Transverse colon (tissue), 4 donors: ENCODE measurements around the gene CAMTA1. TPM values are rescaled to one million over a fixed set of nuclear protein-coding genes. Genes with fewer than 3 reads are reported as not detected.
"Not testable (repeated sequence)": the region's sequence is repeated elsewhere in the genome, so short reads cannot be mapped to it uniquely, and the experiment has no call there.

Source experiments
- DNase-seq: peaks from one replicate; pipeline ENCODE4 v3.0.0-alpha.2; 2019
- H3K27ac ChIP-seq, 4 donors: fragments of 200-600 bp; sonication (generic); 2 replicates each; pipeline ENCODE4 v1.5.1; 2016 to 2018; ENCODE audit warnings: inconsistent platforms in 4 of 4
- H3K27me3 ChIP-seq: fragments of 200-600 bp; sonication (generic); 2 replicates; pipeline ENCODE4 v1.5.1; 2017; ENCODE audit warnings: inconsistent platforms
- H3K36me3 ChIP-seq, 4 donors: fragments of 200-600 bp; sonication (generic); 2 replicates each; pipeline ENCODE4 v1.5.1; 2017 to 2019; ENCODE audit warnings: inconsistent platforms in 4 of 4
- H3K4me1 ChIP-seq, 4 donors: fragments of 200-600 bp; sonication (generic); 2 replicates each; pipeline ENCODE4 v1.5.1; 2017 to 2020; ENCODE audit warnings: inconsistent platforms in 4 of 4
- H3K4me3 ChIP-seq, 4 donors: fragments of 200-600 bp; sonication (generic); 1 replicate in 1 of 4; 2 replicates in 3 of 4; pipeline versions ENCODE4 v1.5.1 to v1.6.1; 2017 to 2019; ENCODE audit warnings: inconsistent platforms in 4 of 4
- H3K9me3 ChIP-seq, 2 donors: fragments of 200-600 bp; sonication (generic); 2 replicates each; pipeline ENCODE4 v1.5.1; 2017 to 2019; ENCODE audit warnings: inconsistent platforms in 2 of 2
- CTCF ChIP-seq, 5 experiments: fragments of 200-600 bp in 3 of 5; fragments of 450-650 bp in 2 of 5; sonication (generic) in 3 of 5; IDR thresholded peaks; 1 replicate in 2 of 5; 2 replicates in 3 of 5; pipeline ENCODE4 v1.5.1; 2016 to 2017; ENCODE audit warnings: antibody characterized with exemption in 5 of 5, inconsistent platforms in 3 of 5, mild to moderate bottlenecking in 2 of 5, moderate library complexity in 1 of 5
- EP300 ChIP-seq: sonication (generic); formaldehyde crosslinking; IDR thresholded peaks from one replicate; pipeline ENCODE4 v1.6.1; 2017; ENCODE audit warnings: antibody characterized with exemption, low read depth
- POLR2A ChIP-seq: fragments of 450-650 bp; IDR thresholded peaks from one replicate; pipeline ENCODE4 v1.6.1; 2016; ENCODE audit warnings: antibody characterized with exemption, mild to moderate bottlenecking, moderate library complexity
- POLR2AphosphoS5 ChIP-seq, 3 donors: sonication (generic); formaldehyde crosslinking; IDR thresholded peaks; one replicate each; pipeline ENCODE4 v1.6.1; 2016; ENCODE audit warnings: antibody characterized with exemption in 3 of 3
- WGBS, 2 donors: methylation state at CpG; one replicate each; pipeline ENCODE4 v1.1.5; 2018; ENCODE audit warnings: low coverage in 1 of 2; 5-methylcytosine and 5-hydroxymethylcytosine counted together
- in situ Hi-C, 4 donors: fragments of 200-750 bp; cut with MboI; loops; one replicate each; pipeline versions ENCODE4 v1.15.0 to v1.15.1; 2017; ENCODE audit warnings: low sequenced_read_pairs in 3 of 4, low pct_ligation_motif_present in 1 of 4, low pct_unique_long_range_greater_than_20kb in 1 of 4
- intact Hi-C: fragments of 100-400 bp; cut with DNase I; formaldehyde crosslinking; loops from one replicate; pipeline ENCODE4 v1.15.1; 2023; ENCODE audit warnings: low total_unique reads
- total RNA-seq, 4 donors: library from RNA; depleted of rRNA; stranded (reverse); fragments of >200 nt; gene quantifications; one replicate each; pipeline ENCODE4 v1.1.0, GENCODE V29; 2016

The CAMTA1 gene
- total RNA-seq, 4 donors from 2014 or later: 93.8 to 268 (median 130) TPM

- no peak for DNase-seq
- intact Hi-C loops: no loop called here
- in situ Hi-C loops: no loop called here
- no peak for TF ChIP-seq POLR2A
- no peak for TF ChIP-seq POLR2AphosphoS5 (IDR thresholded peaks at IDR 0.05)
- no peak for TF ChIP-seq EP300
- TF ChIP-seq CTCF (IDR thresholded peaks at IDR 0.05): no peak
- H3K9me3 ChIP-seq: no peaks in the 10 kb centered on the region
- 84% methylated on average over 8 of the region's 8 CpGs; no CpG with 5 or more reads in 1 of the 2 donors for WGBS, 2 donors
- H3K27ac ChIP-seq: no peak overlapping the region
- peaks cover 0 to 4% (median 0%) of the 10 kb centered on the region in 4 donors for H3K4me1 ChIP-seq
- no peak overlapping the region for H3K4me3 ChIP-seq
- H3K27me3 ChIP-seq: no peaks in the 10 kb centered on the region
- H3K36me3 ChIP-seq: no peaks in the 10 kb centered on the region
Observed at GRCh38 chr1:6842301-6842700, 57.0 kb downstream of the CAMTA1 start.

- H3K36me3 ChIP-seq, H3K27ac ChIP-seq, in situ Hi-C loops, H3K9me3 ChIP-seq, H3K27me3 ChIP-seq, H3K4me3 ChIP-seq, H3K4me1 ChIP-seq, DNase-seq, intact Hi-C loops: not testable (repeated sequence)
- WGBS, 2 donors: 91 to 100% methylated on average over 2 to 4 of the region's 4 CpGs
Observed at GRCh38 chr1:6845786-6846185, 60.5 kb downstream of the CAMTA1 start.

- no peaks in the 10 kb centered on the region for H3K9me3 ChIP-seq
- in situ Hi-C loops: no loop called here
- H3K27me3 ChIP-seq: no peaks in the 10 kb centered on the region
- no peak overlapping the region for H3K4me3 ChIP-seq
- WGBS, 2 donors: 95 to 100% methylated on average over 3 of the region's 3 CpGs
- H3K4me1 ChIP-seq: no peaks in the 10 kb centered on the region
- H3K36me3 ChIP-seq: peaks cover 0 to 6% (median 0%) of the 10 kb centered on the region in 4 donors
- TF ChIP-seq EP300 (no peak), CTCF (IDR thresholded peaks at IDR 0.05) (no peak)
- DNase-seq: no peak
- H3K27ac ChIP-seq: no peak overlapping the region
- intact Hi-C loops: no loop called here
Observed at GRCh38 chr1:6848816-6849215, 63.6 kb downstream of the CAMTA1 start.

GRCh38 chr1:6850537-6850936 is 65.3 kb downstream of the CAMTA1 start:
- Histone ChIP-seq H3K36me3 (peaks cover 0 to 6% (median 0%) of the 10 kb centered on the region in 4 donors), H3K27me3 (no peaks in the 10 kb centered on the region), H3K4me1 (no peaks in the 10 kb centered on the region), H3K9me3 (no peaks in the 10 kb centered on the region), H3K4me3 (no peak overlapping the region), H3K27ac (no peak overlapping the region)
- 83 to 96% methylated on average over 4 of the region's 4 CpGs for WGBS, 2 donors
- intact Hi-C loops: no loop called here
- TF ChIP-seq POLR2AphosphoS5 (IDR thresholded peaks at IDR 0.05): no peak
- no peak for TF ChIP-seq CTCF (IDR thresholded peaks at IDR 0.05)
- no peak for TF ChIP-seq EP300
- no peak for TF ChIP-seq POLR2A
- in situ Hi-C loops: no loop called here
- DNase-seq: no peak

GRCh38 chr1:6852136-6852890 is 67.1 kb downstream of the CAMTA1 start:
- Histone ChIP-seq H3K9me3 (no peaks in the 10 kb centered on the region), H3K36me3 (peaks cover 0 to 6% (median 0%) of the 10 kb centered on the region in 4 donors), H3K4me1 (no peaks in the 10 kb centered on the region), H3K27ac (no peak overlapping the region), H3K27me3 (no peaks in the 10 kb centered on the region), H3K4me3 (no peak overlapping the region)
- 94 to 98% methylated on average over 3 to 6 of the region's 6 CpGs for WGBS, 2 donors
- TF ChIP-seq CTCF (IDR thresholded peaks at IDR 0.05) (no peak), POLR2AphosphoS5 (IDR thresholded peaks at IDR 0.05) (no peak), POLR2A (no peak), EP300 (no peak)
- intact Hi-C loops: no loop called here
- in situ Hi-C loops: no loop called here
- no peak for DNase-seq
